Stimulated activated CD8-positive, alpha-beta memory T cell treated with anti-CD3 and anti-CD28 coated beads, Interleukin-7, amount 100 ng/mL, for 4 hours (primary cell): ENCODE results near the gene MORF4L1.
"Not testable (repeated sequence)": the region's sequence is repeated elsewhere in the genome, so short reads cannot be mapped to it uniquely, and the experiment has no call there.

Source experiments
- DNase-seq, 2 donors: peaks; one replicate each; pipeline ENCODE4 v3.0.0-alpha.2; 2020; ENCODE audit warnings: low read depth in 2 of 2

The MORF4L1 gene, protein sequence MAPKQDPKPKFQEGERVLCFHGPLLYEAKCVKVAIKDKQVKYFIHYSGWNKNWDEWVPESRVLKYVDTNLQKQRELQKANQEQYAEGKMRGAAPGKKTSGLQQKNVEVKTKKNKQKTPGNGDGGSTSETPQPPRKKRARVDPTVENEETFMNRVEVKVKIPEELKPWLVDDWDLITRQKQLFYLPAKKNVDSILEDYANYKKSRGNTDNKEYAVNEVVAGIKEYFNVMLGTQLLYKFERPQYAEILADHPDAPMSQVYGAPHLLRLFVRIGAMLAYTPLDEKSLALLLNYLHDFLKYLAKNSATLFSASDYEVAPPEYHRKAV

DNA sequence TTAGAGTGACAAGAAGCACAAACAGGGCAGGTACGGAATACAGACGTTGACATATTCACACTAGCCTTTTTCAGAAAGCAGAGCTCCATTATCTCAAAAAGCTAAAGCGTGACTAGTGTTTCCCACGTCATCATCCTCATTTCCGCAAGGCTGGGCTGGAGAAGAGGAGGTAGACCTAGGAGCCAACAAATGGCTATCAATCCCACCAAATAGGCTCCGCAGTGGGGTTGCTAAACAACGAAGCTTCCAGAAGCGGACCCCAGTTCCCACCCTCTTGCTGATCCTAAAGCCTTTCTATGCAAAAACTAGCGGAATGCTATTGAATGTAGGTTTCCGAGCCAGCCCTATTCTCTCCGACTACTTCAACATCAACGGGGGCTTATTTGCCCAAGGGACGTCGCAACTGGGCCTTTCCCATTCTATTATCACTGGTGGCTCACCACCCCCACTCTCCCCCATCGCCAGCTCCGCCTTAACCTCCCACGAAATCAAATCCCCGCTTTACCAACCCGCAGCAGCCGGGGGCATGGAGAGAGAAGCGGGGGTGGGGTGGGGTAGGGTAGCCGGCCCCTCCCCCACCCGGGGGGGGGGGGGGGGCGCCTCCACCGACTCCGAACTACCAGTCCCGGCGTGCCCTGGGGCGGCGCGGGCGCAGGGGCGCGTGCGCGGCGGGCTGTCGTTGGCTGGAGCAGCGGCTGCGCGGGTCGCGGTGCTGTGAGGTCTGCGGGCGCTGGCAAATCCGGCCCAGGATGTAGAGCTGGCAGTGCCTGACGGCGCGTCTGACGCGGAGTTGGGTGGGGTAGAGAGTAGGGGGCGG is at the start of gene MORF4L1:
Gene MORF4L1 (plus strand): TSS at position 736 of the 817 bp plus-strand sequence. CDS start 128 bp downstream, outside the sequence.
- DNase-seq, result peak; percentile 89 to 97

DNA sequence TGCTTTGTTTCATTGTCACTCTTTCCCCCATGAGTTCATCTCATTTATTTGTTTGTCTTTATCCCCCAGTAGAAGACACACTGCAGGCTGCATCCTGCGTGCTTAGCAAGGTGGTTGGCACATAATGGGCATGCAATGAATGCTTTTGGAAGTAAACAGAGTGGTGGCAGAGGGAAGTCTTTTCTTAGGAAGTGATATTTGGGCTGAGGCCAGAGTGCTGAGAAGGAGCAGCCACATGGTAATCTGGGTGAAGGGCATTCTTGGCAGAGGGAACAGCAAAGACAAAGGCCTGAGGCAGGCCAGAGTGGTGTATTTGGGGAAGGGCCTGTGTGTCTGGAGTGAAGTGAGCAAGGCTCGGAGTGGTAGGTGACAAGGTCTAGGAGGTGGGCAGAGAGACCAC is 43.8 kb upstream of the MORF4L1 start:
- no peak for DNase-seq

DNA sequence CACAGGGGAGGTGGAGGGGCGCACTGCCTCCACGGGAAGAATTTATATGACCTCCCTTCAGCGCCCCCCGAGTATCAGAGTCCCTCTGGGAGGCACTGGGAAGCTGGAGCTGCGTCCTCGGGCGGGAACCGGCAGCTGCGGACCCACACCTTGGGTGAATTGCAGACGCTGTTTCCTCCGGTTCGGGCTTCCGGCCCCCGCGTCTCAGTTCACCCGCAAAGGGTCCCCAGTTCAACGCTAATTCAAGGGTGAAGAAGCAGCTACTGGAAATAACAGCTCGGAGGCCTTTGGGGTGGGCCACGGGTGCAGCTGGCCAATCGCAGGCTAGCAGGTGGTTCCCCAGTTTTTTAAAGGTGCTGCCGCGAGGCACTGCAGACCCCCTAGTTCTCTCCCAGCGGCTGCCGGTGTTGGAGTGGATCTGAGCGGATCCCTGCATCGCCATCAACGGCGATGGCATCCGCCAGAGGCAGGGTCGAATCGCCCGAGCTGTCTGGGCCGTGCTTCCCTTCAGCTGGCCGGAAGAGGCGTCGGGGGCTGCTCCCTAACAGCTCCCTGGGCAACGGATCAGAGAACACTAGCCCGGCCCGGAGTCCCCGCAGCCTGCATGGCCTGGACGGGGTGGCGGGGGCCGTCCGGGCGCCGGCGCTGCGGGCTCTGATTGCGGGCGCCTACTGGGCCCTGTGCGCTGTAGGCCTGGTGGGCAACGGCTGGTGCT is 42.0 kb upstream of the MORF4L1 start:
- no peak for DNase-seq

DNA sequence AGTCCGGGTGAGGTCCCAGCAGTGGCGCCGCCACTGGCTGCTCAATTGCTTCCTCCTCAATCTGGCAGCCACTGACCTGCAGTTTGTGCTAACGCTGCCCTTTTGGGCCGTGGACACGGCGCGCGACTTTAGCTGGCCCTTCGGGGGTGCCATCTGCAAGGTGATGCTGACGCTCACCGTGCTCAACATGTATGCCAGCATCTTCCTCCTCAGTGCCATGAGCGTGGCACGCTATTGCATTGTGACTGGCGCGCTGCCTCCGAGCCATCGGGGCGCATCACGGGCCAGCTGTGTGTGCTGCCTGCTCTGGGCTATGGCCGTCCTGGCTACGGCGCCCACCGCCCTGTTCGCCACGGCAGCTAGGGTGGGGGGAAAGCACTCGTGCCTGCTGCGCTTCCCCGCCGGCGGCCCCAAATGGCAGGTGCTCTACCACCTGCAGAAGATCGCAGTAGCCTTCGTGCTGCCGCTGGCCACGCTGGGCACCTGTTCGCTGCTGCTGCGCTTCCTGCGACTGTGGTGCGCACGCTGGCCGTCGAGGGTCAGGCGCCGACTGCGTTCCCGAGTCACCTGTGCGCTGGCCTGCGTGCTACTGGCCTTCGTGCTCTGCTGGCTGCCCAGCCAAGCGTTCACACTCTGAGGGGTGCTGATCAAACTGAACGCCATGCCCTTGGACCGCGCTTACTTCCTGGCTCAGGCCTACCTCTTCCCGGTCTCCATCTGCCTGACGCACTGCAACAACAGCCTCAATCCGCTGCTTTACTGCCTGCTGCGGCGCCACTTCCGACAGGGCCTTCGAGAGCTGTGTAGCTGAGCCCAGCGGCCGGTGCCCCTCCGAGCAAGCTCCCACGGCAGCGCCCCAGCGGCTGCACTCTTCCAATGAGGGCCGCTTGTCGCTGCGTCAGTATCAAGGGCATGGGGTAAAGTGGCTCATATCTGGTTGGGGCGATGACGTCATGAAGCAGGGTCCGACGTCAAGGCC is 41.2 kb upstream of the MORF4L1 start:
- no peak for DNase-seq

DNA sequence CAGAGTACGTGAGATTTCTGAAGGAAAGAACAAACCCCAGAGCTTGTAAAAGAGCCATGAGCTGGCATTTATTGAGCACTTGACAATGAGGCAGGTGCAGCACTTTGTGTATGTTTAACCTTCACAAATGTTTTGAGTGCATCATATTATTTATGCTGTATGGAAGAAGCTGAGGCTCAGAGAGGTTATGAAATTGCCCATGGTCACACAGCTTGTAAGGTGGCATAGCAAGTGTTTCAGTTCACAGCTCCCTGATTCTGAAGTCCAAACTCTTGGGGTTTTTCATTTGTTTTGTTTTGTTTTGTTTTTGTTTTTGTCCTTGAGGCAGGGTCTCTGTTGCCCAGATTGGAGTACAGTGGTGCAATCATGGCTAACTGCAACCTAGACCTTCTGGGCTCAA is 36.4 kb upstream of the MORF4L1 start:
- DNase-seq, result no peak

DNA sequence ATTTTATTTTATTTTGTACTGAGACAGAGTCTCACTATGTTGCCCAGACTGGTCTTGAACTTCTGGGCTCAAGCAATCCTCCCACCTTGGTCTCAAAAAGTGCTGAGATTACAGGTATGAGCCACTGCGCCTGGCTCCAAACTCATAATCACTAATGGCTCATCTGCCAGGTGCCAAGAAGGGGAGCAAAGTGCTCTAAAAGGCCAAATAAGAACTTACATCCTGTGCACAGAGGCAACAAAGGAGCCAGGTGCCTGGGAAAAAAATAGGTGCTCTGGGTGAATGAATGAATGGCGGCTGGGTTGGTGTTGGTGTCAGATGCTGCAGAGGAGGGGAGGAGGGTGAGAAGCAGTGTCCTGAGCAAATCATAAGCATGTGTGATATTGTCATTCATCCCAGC is 35.6 kb upstream of the MORF4L1 start:
- no peak for DNase-seq

DNA sequence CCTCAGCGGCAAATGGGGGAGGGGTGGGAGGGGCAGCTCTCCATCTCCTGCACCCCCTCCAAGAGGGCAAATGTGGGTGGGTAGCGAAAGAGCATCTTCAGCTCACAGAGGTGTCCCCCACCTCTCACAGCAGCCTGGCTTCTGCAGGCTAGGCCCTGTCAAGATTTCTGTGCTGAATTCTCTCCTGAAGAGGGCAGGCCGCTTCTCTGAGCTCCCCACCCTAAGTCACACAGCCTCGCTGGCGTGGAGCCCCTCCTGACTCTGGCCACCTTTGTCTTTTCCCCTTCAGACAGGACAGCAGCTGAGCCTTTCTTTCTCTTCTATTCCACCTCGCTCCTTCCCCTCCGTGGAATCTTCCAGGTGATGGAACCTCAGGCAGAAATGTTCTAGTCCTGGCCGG is 35.1 kb upstream of the MORF4L1 start:
- DNase-seq, result no peak

DNA sequence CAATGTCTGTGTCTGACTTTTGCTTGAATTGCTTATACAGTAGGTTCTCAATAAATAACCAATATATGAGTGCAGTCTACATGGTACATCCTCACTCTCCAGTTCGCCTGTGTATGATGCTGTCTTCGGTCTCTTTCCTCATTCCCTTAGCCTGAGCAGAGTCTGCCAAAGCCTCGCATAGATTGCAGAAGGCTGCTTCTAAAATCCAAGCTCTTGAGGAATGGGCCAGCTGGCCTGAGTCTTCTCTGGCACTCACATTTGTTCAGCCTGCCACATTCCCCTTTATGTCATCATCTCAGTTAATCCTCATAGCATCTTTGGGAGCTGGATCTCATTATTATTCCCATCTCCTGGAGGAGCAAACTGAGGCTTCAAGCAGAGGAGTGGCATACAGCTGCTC is 34.2 kb upstream of the MORF4L1 start:
- no peak for DNase-seq

DNA sequence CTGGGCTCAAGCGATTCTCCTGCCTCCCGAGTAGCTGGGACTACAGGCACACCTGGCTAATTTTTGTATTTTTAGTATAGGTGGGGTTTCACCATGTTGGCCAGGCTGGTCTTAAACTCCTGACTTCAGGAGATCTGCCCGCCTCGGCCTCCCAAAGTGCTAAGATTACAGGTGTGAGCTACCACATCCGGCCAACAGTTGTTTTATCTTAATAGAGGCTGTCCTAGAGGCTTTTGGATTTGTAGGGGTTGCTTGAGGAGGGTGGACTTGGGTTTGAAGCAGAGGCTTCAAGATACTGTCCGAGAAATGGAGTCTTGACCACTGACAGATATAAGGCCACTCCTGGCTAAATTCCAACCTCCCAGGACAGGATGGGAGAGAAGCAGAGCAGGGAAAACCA is 33.5 kb upstream of the MORF4L1 start:
- DNase-seq, result not testable (repeated sequence)

DNA sequence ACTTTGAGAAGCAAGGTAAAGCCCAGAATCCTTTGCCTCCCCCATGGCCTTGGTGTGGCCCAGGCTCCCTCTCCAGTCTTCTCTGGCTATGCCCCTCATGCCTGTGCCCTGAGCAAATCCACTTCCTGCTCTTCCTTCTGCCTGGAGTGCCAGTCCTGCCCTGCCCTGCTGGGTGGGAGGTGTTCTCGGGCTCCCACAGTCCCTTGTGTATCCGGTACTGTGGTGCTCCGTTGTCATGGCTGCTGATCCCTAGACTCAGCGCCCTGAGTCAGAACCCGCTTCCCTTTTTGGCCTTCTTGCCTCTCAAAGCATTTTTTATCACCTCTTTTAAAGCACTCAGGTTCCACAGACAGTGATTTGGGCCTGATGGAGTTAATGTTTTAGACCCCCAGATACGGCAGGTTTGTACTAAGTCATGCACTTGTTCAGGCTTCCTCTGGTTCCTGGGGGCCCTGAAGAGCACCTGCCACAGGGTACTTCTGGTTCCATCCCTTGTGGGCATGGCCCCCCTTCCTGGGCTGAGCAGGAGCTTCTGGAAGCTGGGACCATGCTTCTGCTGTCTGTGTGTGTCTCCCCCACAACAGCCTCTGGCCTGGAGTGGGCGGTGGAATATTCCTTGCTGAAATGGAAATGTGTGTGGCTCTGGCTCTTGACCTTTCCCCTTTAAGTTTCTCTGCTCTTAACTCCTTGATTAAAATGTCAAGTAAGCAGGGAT is 31.9 kb upstream of the MORF4L1 start:
- DNase-seq, result no peak

DNA sequence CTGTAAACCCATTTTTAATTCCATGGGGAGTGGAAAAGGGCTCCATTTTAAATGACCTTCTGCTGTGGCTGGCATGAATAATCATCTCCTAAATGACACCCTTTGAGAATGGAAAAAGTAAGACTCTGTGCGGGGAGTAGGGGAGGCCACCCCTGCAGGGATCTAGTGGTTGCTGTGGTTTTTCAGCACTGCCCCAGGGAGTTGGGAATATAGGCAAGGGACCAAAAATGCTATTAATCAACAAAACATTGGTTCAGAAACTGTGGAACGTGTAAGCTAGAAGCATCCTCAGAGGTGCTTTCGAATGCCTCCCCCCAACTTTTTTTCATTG is 31.3 kb upstream of the MORF4L1 start:
- no peak for DNase-seq

DNA sequence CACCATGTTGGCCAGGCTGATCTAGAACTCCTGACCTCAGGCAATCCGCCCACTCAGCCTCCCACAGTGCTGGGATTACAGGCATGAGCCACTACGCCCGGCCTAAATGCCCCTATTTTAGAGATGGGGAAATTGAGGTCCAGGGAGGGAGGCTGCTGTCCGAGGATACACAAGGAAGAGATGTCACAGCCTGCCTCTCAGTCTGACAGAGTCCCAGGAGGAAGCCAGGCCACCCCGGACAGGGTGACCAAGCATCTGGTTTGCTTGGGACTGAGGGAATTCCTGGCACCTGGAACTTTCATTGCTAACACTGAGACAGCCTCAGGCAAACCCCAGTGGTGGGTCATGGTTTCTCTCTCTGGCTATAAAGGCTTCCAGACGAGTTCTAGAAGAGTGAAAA is 30.8 kb upstream of the MORF4L1 start:
- no peak for DNase-seq

DNA sequence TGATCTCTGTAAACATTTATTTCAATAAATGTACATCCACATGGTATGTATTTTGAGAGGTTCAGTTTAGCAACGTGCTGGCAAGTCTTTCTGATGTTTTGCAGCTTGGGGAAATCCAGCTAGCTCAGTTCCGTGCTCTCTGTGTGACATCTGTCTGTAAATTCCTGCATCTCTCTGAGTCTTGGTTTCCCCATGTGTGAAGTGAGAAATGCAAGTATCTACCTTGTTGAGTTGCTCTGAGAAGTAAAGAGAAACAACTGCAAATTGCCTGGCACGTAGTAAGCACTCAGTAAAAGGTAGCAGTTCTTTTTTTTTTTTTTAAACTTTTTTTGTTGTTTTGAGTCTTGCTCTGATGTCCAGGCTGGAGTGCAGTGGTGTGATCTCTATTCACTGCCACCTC is 30.2 kb upstream of the MORF4L1 start:
- no peak for DNase-seq

DNA sequence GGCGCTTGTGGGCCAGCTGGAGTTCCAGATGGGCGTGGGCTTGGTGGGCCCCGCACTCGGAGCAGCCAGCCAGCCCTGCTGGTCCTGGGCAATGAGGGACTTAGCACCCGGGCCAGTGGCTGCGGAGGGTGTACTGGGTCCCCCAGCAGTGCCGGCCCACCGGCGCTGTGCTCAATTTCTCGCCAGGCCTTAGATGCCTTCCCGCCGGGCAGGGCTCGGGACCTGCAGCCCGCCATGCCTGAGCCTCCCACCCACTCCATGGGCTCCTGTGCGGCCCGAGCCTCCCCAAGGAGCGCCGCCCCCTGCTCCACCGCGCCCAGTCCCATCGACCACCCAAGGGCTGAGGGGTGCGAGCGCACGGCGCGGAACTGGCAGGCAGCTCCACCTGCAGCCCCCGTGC is 25.8 kb upstream of the MORF4L1 start:
- not testable (repeated sequence) for DNase-seq

DNA sequence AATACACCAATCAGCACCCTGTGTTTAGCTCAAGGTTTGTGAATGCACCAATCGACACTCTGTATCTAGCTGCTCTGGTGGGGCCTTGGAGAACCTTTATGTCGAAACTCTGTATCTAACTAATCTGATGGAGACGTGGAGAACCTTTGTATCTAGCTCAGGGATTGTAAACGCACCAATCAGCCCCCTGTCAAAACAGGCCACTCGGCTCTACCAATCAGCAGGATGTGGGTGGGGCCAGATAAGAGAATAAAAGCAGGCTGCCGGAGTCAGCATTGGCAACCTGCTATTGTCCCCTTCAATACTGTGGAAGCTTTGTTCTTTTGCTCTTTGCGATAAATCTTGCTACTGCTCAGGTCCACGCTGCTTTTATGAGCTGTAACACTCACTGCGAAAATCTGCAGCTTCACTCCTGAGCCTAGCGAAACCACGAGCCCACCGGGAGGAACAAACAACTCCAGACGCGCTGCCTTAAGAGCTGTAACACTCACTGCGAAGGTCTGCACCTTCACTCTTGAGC is 25.2 kb upstream of the MORF4L1 start:
- DNase-seq, result not testable (repeated sequence)

DNA sequence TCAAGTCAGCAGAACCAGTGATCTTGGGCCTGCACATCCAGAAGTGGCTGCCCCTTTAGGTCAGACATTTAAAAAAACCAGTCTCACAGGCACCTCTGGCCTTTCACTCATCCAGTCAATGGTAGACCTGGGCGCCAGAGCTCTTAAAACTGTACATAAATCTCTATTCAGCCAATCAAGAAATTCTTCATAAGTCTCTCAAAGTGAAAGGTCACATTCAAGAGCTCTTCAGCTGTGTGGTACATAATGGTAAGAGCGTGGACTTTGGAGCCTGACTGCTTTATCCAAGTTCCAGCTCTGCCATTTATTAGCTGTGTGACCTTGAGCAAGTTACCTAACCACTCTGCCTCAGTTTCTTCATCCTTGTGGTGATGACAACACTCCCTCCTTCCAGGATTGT is 22.3 kb upstream of the MORF4L1 start:
- DNase-seq, result no peak

DNA sequence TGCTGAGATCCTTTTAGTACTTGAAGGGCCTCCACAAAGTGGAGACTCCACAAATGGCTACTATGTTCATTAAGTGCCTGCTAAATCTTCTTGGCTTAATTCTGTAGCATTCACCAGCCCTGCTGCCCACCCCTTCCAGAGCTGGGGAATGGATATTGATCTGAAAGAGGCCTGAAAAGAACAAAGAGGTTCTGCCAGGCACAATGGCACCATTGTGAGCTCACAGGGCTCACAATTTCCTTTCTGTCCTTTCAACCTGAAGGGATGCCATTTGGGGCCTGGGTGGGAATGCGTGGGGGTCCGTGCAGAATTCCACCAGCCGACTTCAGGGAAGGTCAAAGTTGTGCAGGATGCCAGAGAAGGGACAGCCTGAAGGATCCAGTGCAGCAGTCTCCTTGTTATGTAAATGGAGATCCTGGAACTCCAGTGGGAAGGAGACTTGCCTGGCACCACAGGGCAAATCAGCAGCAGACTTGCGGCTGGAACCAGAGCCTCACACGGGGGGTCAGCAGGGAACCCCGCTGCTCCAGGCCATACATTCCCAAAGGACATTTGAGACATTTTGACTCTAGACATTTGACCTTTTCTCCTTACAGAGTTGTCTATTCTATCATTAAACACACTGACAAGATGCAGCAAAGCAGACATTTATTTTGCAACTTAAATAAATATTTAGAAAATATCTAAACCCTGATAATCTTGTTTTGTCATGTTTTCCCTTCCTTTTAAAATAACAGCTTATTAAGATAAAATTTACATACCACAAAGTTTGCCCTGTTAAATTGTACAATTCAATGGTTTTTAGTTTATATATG is 21.5 kb upstream of the MORF4L1 start:
- no peak for DNase-seq

DNA sequence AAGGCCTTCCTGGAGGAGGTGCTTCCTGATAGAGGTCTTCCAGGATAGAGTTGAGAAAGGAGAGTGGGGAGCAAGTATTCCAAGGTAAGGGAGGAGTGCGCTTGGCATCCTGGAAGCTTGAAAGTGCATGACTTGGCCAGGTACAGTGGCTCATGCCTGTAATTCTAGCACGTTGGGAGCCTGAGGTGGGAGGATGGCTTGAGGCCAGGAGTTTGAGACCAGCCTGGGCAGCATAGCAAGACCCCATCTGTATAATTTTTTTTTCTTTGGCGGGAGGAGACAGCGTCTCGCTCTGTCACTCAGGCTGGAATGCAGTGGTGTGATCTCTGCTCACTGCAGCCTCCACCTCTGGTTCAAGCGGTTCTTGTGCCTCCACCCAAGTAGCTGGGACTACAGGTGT is 19.2 kb upstream of the MORF4L1 start:
- DNase-seq, result no peak

DNA sequence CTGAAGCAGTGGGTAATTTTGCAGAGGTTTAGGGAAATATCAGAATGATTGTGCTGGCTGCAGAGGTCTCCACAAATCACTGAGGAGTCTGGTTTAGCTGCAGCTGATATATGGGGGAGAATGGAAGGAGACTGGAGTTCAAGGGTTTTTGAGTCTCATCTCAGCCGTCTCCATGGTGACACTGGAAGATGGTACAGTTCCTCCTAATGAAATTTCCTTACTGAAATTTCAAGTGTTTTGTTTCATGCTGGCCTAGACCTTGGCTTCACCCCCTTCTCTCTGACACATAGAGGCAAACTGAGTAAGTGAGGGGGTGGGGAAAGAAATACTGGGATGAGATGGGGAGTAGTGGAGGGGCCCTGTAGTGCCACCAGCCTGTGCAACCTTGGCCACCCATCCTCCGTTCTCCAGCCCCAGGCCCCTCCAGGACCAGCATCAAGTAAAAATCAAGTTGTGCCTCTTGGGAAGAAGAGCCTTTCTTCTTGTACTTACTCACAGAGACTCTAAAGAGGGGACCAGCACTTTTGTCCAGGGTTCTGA is 17.8 kb upstream of the MORF4L1 start:
- DNase-seq, result no peak
